Psoas muscle (tissue), 8 donors: Measurements from ENCODE around the gene ARAP1. TPM values are rescaled to one million over a fixed set of nuclear protein-coding genes. Genes with fewer than 3 reads are reported as not detected.

ENCODE experiments used
- ATAC-seq, 4 donors: fragments of 200-7000 bp; cut with Tn5 transposase; one replicate each; pipeline ENCODE4 v1.9.1; 2020; ENCODE audit warnings: moderate library complexity in 3 of 4, mild to moderate bottlenecking in 2 of 4
- DNase-seq, 2 donors: peaks; one replicate each; pipeline ENCODE4 v3.0.0-alpha.2; 2020
- H3K27ac ChIP-seq: fragments of 200-600 bp; one replicate; pipeline ENCODE4 v1.8.0; 2022
- H3K27me3 ChIP-seq, 3 donors: fragments of 200-600 bp in 1 of 3; one replicate each; pipeline versions ENCODE4 v1.6.1 to v1.8.0; 2013 to 2022; ENCODE audit warnings: low read length in 2 of 3, mild to moderate bottlenecking in 2 of 3, moderate library complexity in 1 of 3; ENCODE audit not compliant: insufficient read depth in 3 of 3
- H3K36me3 ChIP-seq, 2 donors: fragments of 200-600 bp in 1 of 2; one replicate each; pipeline versions ENCODE4 v1.6.1 to v1.8.0; 2013 to 2022; ENCODE audit warnings: low read depth in 1 of 2, mild to moderate bottlenecking in 1 of 2, moderate library complexity in 1 of 2; ENCODE audit not compliant: insufficient read depth in 1 of 2
- H3K4me1 ChIP-seq: fragments of 200-600 bp; one replicate; pipeline ENCODE4 v1.8.0; 2022
- H3K4me3 ChIP-seq: fragments of 200-600 bp; one replicate; pipeline ENCODE4 v1.8.0; 2022; ENCODE audit warnings: mild to moderate bottlenecking
- H3K9me3 ChIP-seq: fragments of 200-600 bp; one replicate; pipeline ENCODE4 v1.8.0; 2022
- WGBS, 3 donors: extraction: QIAGEN DNeasy Blood & Tissue Kit; methylation state at CpG; one replicate each; pipeline versions ENCODE4 v1.1.6 to v1.1.7; 2013; 5-methylcytosine and 5-hydroxymethylcytosine counted together
- intact Hi-C, 2 donors: fragments of 100-400 bp; cut with DNase I; formaldehyde crosslinking; loops; one replicate each; pipeline versions ENCODE4 v1.11.0 to v1.14.2; 2022
- polyA plus RNA-seq, 3 donors: library from polyadenylated mRNA; stranded (reverse); fragments of 200-250 nt; gene quantifications; one replicate each; pipeline ENCODE4 v1.2.3, GENCODE V29; 2013
- total RNA-seq, 4 donors: library from RNA; stranded (reverse); fragmentation: NEBNext Ultra II Directional in 2 of 4; extraction: Animal tissue kit (Norgen Biotek cat#: 25700) in 2 of 4; gene quantifications; one replicate each; pipeline versions ENCODE4 v1.2.1 to v1.2.4, GENCODE V29; 2021 to 2023
- TF ChIP-seq, protein P1 (sequence below): fragments of 200-600 bp; IDR thresholded peaks from one replicate; pipeline ENCODE4 v1.8.0; 2022; ENCODE audit warnings: antibody characterized with exemption
- donor health status: healthy with polysubstance abuse.
- donor health status: DM: no; HTN: no; CAD: no; lungs with moderate emphysema.
- donor health status: Bipolar disorder and iron deficiency.
- donor health status: healthy.
- donor health status: DM: yes; HTN: yes; CAD: no.
- donor health status: DM: no; HTN: no; CAD: no.
- donor health status: DM: no; HTN: no; CAD: no.
- donor health status: DM: yes; HTN: yes; CAD: no.

Gene ARAP1
- total and polyA plus RNA-seq, 7 donors, result 16.0 to 27.5 (median 18.6) TPM

- intact Hi-C loops, result loop anchor here (5.0 to 10.0 kb wide), 3 partner anchors 94 to 209 kb away; no protein-coding TSS in a partner anchor
- ATAC-seq, result no peak
These were observed 70.7 kb downstream of the ARAP1 start for GRCh38 chr11:72681226-72682153.

GRCh38 chr11:72680624-72681158 is 71.5 kb downstream of the ARAP1 start:
- ATAC-seq (no peak), DNase-seq (no peak)
- TF ChIP-seq, protein P1, sequence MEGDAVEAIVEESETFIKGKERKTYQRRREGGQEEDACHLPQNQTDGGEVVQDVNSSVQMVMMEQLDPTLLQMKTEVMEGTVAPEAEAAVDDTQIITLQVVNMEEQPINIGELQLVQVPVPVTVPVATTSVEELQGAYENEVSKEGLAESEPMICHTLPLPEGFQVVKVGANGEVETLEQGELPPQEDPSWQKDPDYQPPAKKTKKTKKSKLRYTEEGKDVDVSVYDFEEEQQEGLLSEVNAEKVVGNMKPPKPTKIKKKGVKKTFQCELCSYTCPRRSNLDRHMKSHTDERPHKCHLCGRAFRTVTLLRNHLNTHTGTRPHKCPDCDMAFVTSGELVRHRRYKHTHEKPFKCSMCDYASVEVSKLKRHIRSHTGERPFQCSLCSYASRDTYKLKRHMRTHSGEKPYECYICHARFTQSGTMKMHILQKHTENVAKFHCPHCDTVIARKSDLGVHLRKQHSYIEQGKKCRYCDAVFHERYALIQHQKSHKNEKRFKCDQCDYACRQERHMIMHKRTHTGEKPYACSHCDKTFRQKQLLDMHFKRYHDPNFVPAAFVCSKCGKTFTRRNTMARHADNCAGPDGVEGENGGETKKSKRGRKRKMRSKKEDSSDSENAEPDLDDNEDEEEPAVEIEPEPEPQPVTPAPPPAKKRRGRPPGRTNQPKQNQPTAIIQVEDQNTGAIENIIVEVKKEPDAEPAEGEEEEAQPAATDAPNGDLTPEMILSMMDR, result no peak
- Histone ChIP-seq H3K4me3 (no peak overlapping the region), H3K9me3 (no peaks in the 10 kb centered on the region), H3K36me3 (peaks cover 0 to 7% of the 10 kb centered on the region in 2 donors), H3K27ac (no peak overlapping the region), H3K27me3 (peaks cover 0 to 36% (median 20%) of the 10 kb centered on the region in 3 donors), H3K4me1 (peaks cover 9% of the 10 kb centered on the region)
- intact Hi-C loops, result loop anchor here (5.0 to 10.0 kb wide), 3 partner anchors 93 to 208 kb away; no protein-coding TSS in a partner anchor
- WGBS, 3 donors, result 56 to 57% (median 57%) methylated on average over 6 of the region's 6 CpGs

More at GRCh38 chr11:72681226-72682153, 70.7 kb downstream of the ARAP1 start:
- H3K36me3 ChIP-seq, result peaks cover 0 to 7% of the 10 kb centered on the region in 2 donors
- peaks cover 9% of the 10 kb centered on the region for H3K4me1 ChIP-seq
- H3K27me3 ChIP-seq, result peaks cover 0 to 28% (median 12%) of the 10 kb centered on the region in 3 donors
- H3K4me3 ChIP-seq, result no peak overlapping the region
- 34 to 40% (median 36%) methylated on average over 17 of the region's 17 CpGs for WGBS, 3 donors
- H3K9me3 ChIP-seq, result no peaks in the 10 kb centered on the region
- no peak overlapping the region for H3K27ac ChIP-seq
- DNase-seq, result no peak
- TF ChIP-seq, protein P1, result no peak

GRCh38 chr11:72679869-72680268 is 72.3 kb downstream of the ARAP1 start:
- intact Hi-C loops, result loop anchor here (5.0 to 10.0 kb wide), 3 partner anchors 93 to 208 kb away; no protein-coding TSS in a partner anchor
- H3K9me3 ChIP-seq, result no peaks in the 10 kb centered on the region
- DNase-seq (no peak), ATAC-seq (no peak)
- no peak overlapping the region for H3K27ac ChIP-seq
- H3K36me3 ChIP-seq, result no peaks in the 10 kb centered on the region
- TF ChIP-seq, protein P1, result no peak
- 52 to 63% (median 59%) methylated on average over 5 of the region's 5 CpGs for WGBS, 3 donors
- no peak overlapping the region for H3K4me3 ChIP-seq
- H3K4me1 ChIP-seq, result peaks cover 8% of the 10 kb centered on the region
- H3K27me3 ChIP-seq, result peaks cover 0 to 44% (median 21%) of the 10 kb centered on the region in 3 donors

- Histone ChIP-seq H3K27me3 (peaks cover 0 to 57% (median 25%) of the 10 kb centered on the region in 3 donors), H3K36me3 (no peaks in the 10 kb centered on the region), H3K9me3 (no peaks in the 10 kb centered on the region), H3K4me1 (no peaks in the 10 kb centered on the region), H3K4me3 (no peak overlapping the region), H3K27ac (no peak overlapping the region)
- ATAC-seq, result no peak
- 72 to 78% (median 74%) methylated on average over 8 of the region's 8 CpGs for WGBS, 3 donors
- intact Hi-C loops, result no loop called here
- TF ChIP-seq, protein P1, result no peak
- DNase-seq, result no peak
These were observed 73.7 kb downstream of the ARAP1 start for GRCh38 chr11:72678524-72678923.
